Loucy (cell line): ENCODE measurements around the gene TUT7.

Experiments
- H2AFZ ChIP-seq: fragments of 200-600 bp; sonication (generic); 2 replicates; pipeline ENCODE4 v1.6.0; 2016; ENCODE audit warnings: antibody characterized with exemption, mild to moderate bottlenecking, low read length, moderate library complexity
- H3F3A ChIP-seq: fragments of 200-600 bp; 2 replicates; pipeline ENCODE4 v1.6.0; 2016; ENCODE audit warnings: antibody characterized with exemption, low read depth, mild to moderate bottlenecking
- H3K27me3 ChIP-seq: fragments of 200-600 bp; sonication (generic); 2 replicates; pipeline ENCODE4 v1.6.1; 2014; ENCODE audit warnings: low read length, mild to moderate bottlenecking; ENCODE audit not compliant: insufficient read depth, poor library complexity, severe bottlenecking
- H3K36me3 ChIP-seq: fragments of 200-600 bp; sonication (generic); 2 replicates; pipeline ENCODE4 v1.6.1; 2016; ENCODE audit warnings: low read length; ENCODE audit not compliant: insufficient read depth
- H3K4me1 ChIP-seq: fragments of 200-600 bp; sonication (generic); 2 replicates; pipeline ENCODE4 v1.5.1; 2014; ENCODE audit warnings: low read length, mild to moderate bottlenecking; ENCODE audit not compliant: insufficient read depth, poor library complexity, severe bottlenecking
- H3K4me2 ChIP-seq: fragments of 200-600 bp; sonication (generic); 2 replicates; pipeline ENCODE4 v1.6.0; 2014; ENCODE audit warnings: antibody characterized with exemption, low read length, low read depth, mild to moderate bottlenecking; ENCODE audit not compliant: poor library complexity, severe bottlenecking
- H3K4me3 ChIP-seq: fragments of 200-600 bp; sonication (generic); 2 replicates; pipeline ENCODE4 v1.5.1; 2014; ENCODE audit warnings: low read length, mild to moderate bottlenecking, mixed read lengths; ENCODE audit not compliant: poor library complexity, severe bottlenecking
- H3K79me2 ChIP-seq: fragments of 200-600 bp; sonication (generic); 2 replicates; pipeline ENCODE4 v1.6.1; 2014; ENCODE audit warnings: low read length; ENCODE audit not compliant: insufficient read depth
- H3K9ac ChIP-seq: fragments of 200-600 bp; sonication (generic); 2 replicates; pipeline ENCODE4 v1.6.0; 2014; ENCODE audit warnings: mild to moderate bottlenecking, low read depth, low read length, moderate library complexity; ENCODE audit not compliant: poor library complexity, severe bottlenecking
- H3K9me2 ChIP-seq: fragments of 200-600 bp; sonication (generic); replicated peaks from 2 replicates; pipeline ENCODE4 v1.6.1; 2016; ENCODE audit warnings: low read depth, low read length, mixed read lengths
- H3K9me3 ChIP-seq: fragments of 200-600 bp; sonication (generic); 2 replicates; pipeline ENCODE4 v1.6.1; 2014; ENCODE audit warnings: mild to moderate bottlenecking, antibody characterized with exemption, low read length, low read depth; ENCODE audit not compliant: insufficient read depth
- H4K20me1 ChIP-seq: fragments of 200-600 bp; sonication (generic); 2 replicates; pipeline ENCODE4 v1.6.0; 2014; ENCODE audit warnings: antibody characterized with exemption, low read length, mild to moderate bottlenecking; ENCODE audit not compliant: insufficient read depth, poor library complexity, severe bottlenecking
- EZH2phosphoT487 ChIP-seq: fragments of 200-600 bp; IDR thresholded peaks from 2 replicates; pipeline ENCODE4 v1.6.1; 2018; ENCODE audit warnings: antibody characterized with exemption, mild to moderate bottlenecking, moderate library complexity, borderline replicate concordance
- TF ChIP-seq, protein P1 (sequence below): fragments of 200-600 bp; sonication (generic); conservative IDR thresholded peaks from 2 replicates; pipeline ENCODE4 v1.5.1; 2014; ENCODE audit warnings: mild to moderate bottlenecking, antibody characterized with exemption, low read length

Gene TUT7

GRCh38 chr9:86324901-86325300, 29.3 kb downstream of the TUT7 start:
- no peak overlapping the region for H2AFZ ChIP-seq
- peaks cover 72% of the 10 kb centered on the region for H3K36me3 ChIP-seq

GRCh38 chr9:86324308-86324707, 29.9 kb downstream of the TUT7 start:
- no peak overlapping the region for H3K4me3 ChIP-seq
- H3F3A ChIP-seq = no peaks in the 10 kb centered on the region
- no peaks in the 10 kb centered on the region for H3K9me3 ChIP-seq
- H3K27me3 ChIP-seq = no peaks in the 10 kb centered on the region
- H2AFZ ChIP-seq = no peak overlapping the region
- TF ChIP-seq, protein P1, sequence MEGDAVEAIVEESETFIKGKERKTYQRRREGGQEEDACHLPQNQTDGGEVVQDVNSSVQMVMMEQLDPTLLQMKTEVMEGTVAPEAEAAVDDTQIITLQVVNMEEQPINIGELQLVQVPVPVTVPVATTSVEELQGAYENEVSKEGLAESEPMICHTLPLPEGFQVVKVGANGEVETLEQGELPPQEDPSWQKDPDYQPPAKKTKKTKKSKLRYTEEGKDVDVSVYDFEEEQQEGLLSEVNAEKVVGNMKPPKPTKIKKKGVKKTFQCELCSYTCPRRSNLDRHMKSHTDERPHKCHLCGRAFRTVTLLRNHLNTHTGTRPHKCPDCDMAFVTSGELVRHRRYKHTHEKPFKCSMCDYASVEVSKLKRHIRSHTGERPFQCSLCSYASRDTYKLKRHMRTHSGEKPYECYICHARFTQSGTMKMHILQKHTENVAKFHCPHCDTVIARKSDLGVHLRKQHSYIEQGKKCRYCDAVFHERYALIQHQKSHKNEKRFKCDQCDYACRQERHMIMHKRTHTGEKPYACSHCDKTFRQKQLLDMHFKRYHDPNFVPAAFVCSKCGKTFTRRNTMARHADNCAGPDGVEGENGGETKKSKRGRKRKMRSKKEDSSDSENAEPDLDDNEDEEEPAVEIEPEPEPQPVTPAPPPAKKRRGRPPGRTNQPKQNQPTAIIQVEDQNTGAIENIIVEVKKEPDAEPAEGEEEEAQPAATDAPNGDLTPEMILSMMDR = no peak
- TF ChIP-seq EZH2phosphoT487 = no peak
- no peaks in the 10 kb centered on the region for H4K20me1 ChIP-seq
- H3K36me3 ChIP-seq = peaks cover 77% of the 10 kb centered on the region
- H3K9me2 ChIP-seq = no peaks in the 10 kb centered on the region
- no peak overlapping the region for H3K4me2 ChIP-seq
- no peaks in the 10 kb centered on the region for H3K79me2 ChIP-seq
- no peak overlapping the region for H3K9ac ChIP-seq
- H3K4me1 ChIP-seq = no peaks in the 10 kb centered on the region

More at GRCh38 chr9:86324901-86325300, 29.3 kb downstream of the TUT7 start:
- Histone ChIP-seq H3K27me3 (no peaks in the 10 kb centered on the region), H3K4me1 (no peaks in the 10 kb centered on the region), H3F3A (no peaks in the 10 kb centered on the region), H3K9me2 (no peaks in the 10 kb centered on the region), H3K4me3 (no peak overlapping the region), H4K20me1 (no peaks in the 10 kb centered on the region), H3K9me3 (no peaks in the 10 kb centered on the region), H3K79me2 (no peaks in the 10 kb centered on the region), H3K4me2 (no peak overlapping the region), H3K9ac (no peak overlapping the region)
- TF ChIP-seq, protein P1 = no peak
- no peak for TF ChIP-seq EZH2phosphoT487

DNA sequence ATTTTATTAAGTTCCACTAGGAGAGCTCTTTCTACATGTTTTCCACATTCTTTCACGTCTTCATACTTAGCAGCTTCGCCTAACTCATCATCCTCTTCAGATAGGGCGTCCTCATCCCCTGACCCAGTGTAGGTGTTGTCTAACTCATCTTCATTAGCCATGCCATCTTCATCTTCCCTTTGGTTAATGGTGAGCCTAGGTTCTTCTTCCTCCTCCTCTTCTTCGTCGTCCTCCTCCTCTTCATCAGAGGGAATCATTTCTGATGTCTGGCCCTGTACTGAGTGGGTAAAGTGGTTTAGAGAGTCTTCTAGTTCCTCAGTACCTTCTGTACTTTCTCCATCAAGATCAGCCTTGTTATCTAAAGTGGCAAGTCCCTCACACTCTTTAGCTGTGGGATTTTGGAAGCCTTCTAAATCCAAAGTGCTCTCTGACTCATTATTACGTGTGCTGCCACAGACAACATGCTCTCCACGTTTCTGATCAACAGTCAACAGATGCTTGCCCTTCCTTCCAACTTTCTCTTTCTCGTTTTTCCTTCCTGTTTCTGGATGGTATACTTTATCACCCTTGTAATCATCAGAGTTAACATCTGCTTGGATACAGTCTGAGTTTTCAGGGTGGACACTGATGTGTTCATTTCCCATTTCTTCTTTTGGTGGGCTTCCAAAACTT, 31.1 kb downstream of the TUT7 start:
- Histone ChIP-seq H3K79me2 (no peaks in the 10 kb centered on the region), H3K4me2 (no peak overlapping the region)

More for the DNA sequence above, 31.1 kb downstream of the TUT7 start:
- Histone ChIP-seq H3K9me3 (no peaks in the 10 kb centered on the region), H3F3A (no peaks in the 10 kb centered on the region), H4K20me1 (no peaks in the 10 kb centered on the region), H2AFZ (no peak overlapping the region), H3K36me3 (peaks cover 89% of the 10 kb centered on the region), H3K9ac (no peak overlapping the region), H3K27me3 (no peaks in the 10 kb centered on the region), H3K4me3 (no peak overlapping the region), H3K4me1 (no peaks in the 10 kb centered on the region), H3K9me2 (no peaks in the 10 kb centered on the region)
- TF ChIP-seq, protein P1 = no peak
